ENCODE data around the gene NPAS3.

- TF ChIP-seq CTCF (IDR thresholded peaks at IDR 0.05; ENCODE audit: insufficient read depth, low read length) (no peak), POLR2AphosphoS5 (IDR thresholded peaks at IDR 0.05; ENCODE audit: low read depth) (no peak), REST (IDR thresholded peaks at IDR 0.05; ENCODE audit: insufficient replicate concordance, low read depth) (no peak), GABPA (IDR thresholded peaks at IDR 0.05; ENCODE audit: low read depth) (no peak), SPI1 (IDR thresholded peaks at IDR 0.05; ENCODE audit: borderline replicate concordance, low read depth) (no peak)
These were observed 514.3 kb downstream of the NPAS3 start for GRCh38 chr14:33452995-33453394.

All from HL-60 (cell line).